HepG2 (cell line): ENCODE results near the gene SLCO2A1. TPM values are rescaled to one million over a fixed set of nuclear protein-coding genes. Genes with fewer than 3 reads are reported as not detected.

ENCODE experiments used
- ATAC-seq: fragments of 200-7000 bp; cut with Tn5 transposase; 3 replicates; pipeline ENCODE4 v1.9.1; 2020; ENCODE audit warnings: mild to moderate bottlenecking, moderate library complexity
- BruUV-seq: library from RNA; stranded (reverse); fragments of 400-500 nt; replicated peaks from 2 replicates; lab custom pipeline; 2021; lab: Mats Ljungman, UMichigan
- CTCF ChIA-PET: fragments of 300-600 bp; formaldehyde crosslinking; extraction: SDS; loops from one replicate; lab custom pipeline; 2021; ENCODE audit warnings: low total read pairs, inconsistent platforms, low intra/inter-chr PET ratio; lab: Yijun Ruan, JAX
- POLR2A ChIA-PET: fragments of 350-600 bp; sonication (Branson Sonifier 250); formaldehyde crosslinking; loops from one replicate; lab custom pipeline; 2020; ENCODE audit warnings: antibody characterized with exemption, inconsistent platforms; lab: Yijun Ruan, JAX
- DNase-seq: peaks from one replicate; pipeline ENCODE4 v3.0.0-alpha.2; 2015; ENCODE audit warnings: low spot score
- FAIRE-seq: peaks from 3 replicates; lab custom pipeline; 2011; peaks lifted over from hg19 to GRCh38; lab: Jason Lieb, UNC
- H2AFZ ChIP-seq: one replicate; pipeline ENCODE4 v1.6.1; 2011; ENCODE audit warnings: low read length, inconsistent platforms
- H3K27ac ChIP-seq: fragments of 300-600 bp; 3 replicates; pipeline ENCODE4 v1.8.0; 2011; ENCODE audit warnings: mixed run types, mild to moderate bottlenecking, mixed read lengths, low read length, inconsistent platforms; ENCODE audit not compliant: insufficient read depth; ENCODE audit errors: extremely low read length
- H3K27me3 ChIP-seq, 2 experiments: fragments of 200-600 bp in 1 of 2; 2 replicates in 1 of 2; 3 replicates in 1 of 2; pipeline versions ENCODE4 v1.6.0 to v1.8.0; 2011; ENCODE audit warnings: low read length in 2 of 2, mild to moderate bottlenecking in 2 of 2, moderate library complexity in 2 of 2, inconsistent platforms in 1 of 2; ENCODE audit not compliant: insufficient read depth in 2 of 2, control insufficient read depth in 1 of 2
- H3K36me3 ChIP-seq, 2 experiments: fragments of 200-600 bp in 1 of 2; replicated peaks in 1 of 2; 2 replicates in 1 of 2; 3 replicates in 1 of 2; pipeline versions ENCODE4 v1.5.1 to v1.8.0; 2011; ENCODE audit warnings: low read length in 2 of 2, inconsistent platforms in 1 of 2; ENCODE audit not compliant: insufficient read depth in 2 of 2, control insufficient read depth in 1 of 2
- H3K4me1 ChIP-seq: 2 replicates; pipeline ENCODE4 v1.5.1; 2012; ENCODE audit warnings: low read length, inconsistent platforms; ENCODE audit not compliant: insufficient read depth
- H3K4me2 ChIP-seq: 2 replicates; pipeline ENCODE4 v1.6.0; 2011; ENCODE audit warnings: low read depth, low read length, inconsistent platforms
- H3K4me3 ChIP-seq, 3 experiments: fragments of 200-600 bp in 1 of 3; sonication (generic), shearing (Covaris generic) in 1 of 3; replicated peaks in 1 of 3; 2 replicates each; pipeline ENCODE4 v1.5.1; 2011 to 2016; ENCODE audit warnings: low read length in 3 of 3, inconsistent platforms in 2 of 3, low read depth in 2 of 3, mild to moderate bottlenecking in 2 of 3, control low read depth in 1 of 3, mixed read lengths in 1 of 3; ENCODE audit not compliant: insufficient read depth in 1 of 3
- H3K79me2 ChIP-seq: one replicate; pipeline ENCODE4 v1.6.1; 2011; ENCODE audit warnings: low read length, inconsistent platforms; ENCODE audit not compliant: insufficient read depth
- H3K9ac ChIP-seq: 2 replicates; pipeline ENCODE4 v1.6.0; 2011; ENCODE audit warnings: mild to moderate bottlenecking, low read depth, low read length, inconsistent platforms; ENCODE audit not compliant: insufficient read depth
- H3K9me3 ChIP-seq: 2 replicates; pipeline ENCODE4 v1.5.1; 2012; ENCODE audit warnings: mild to moderate bottlenecking, low read length
- H4K20me1 ChIP-seq: 2 replicates; pipeline ENCODE4 v1.6.0; 2011; ENCODE audit warnings: inconsistent platforms, mild to moderate bottlenecking, low read length, moderate library complexity; ENCODE audit not compliant: insufficient read depth
- DPF2 ChIP-seq: sonication (generic); formaldehyde crosslinking; IDR thresholded peaks from 2 replicates; pipeline ENCODE4 v1.4.0; 2020; ENCODE audit warnings: mild to moderate bottlenecking, low read depth, missing genetic modification reagents, borderline replicate concordance
- GMEB2 ChIP-seq: IDR thresholded peaks from 2 replicates; pipeline ENCODE4 v1.6.1; 2016; ENCODE audit warnings: missing biosample characterization, missing genetic modification reagents, low read depth
- JDP2 ChIP-seq: sonication (generic); formaldehyde crosslinking; IDR thresholded peaks from 2 replicates; pipeline ENCODE4 v1.8.1; 2022; ENCODE audit warnings: missing genetic modification reagents, borderline replicate concordance
- JUNB ChIP-seq: sonication (generic); formaldehyde crosslinking; IDR thresholded peaks from 2 replicates; pipeline ENCODE4 v1.8.0; 2022; ENCODE audit warnings: missing genetic modification reagents, mild to moderate bottlenecking, borderline replicate concordance
- KMT2B ChIP-seq: IDR thresholded peaks from 2 replicates; pipeline ENCODE4 v1.6.1; 2016; ENCODE audit warnings: missing genetic modification reagents, missing compliant biosample characterization
- SAP130 ChIP-seq: IDR thresholded peaks from 2 replicates; pipeline ENCODE4 v1.6.1; 2016; ENCODE audit warnings: low read depth
- SNAPC4 ChIP-seq: sonication (generic); formaldehyde crosslinking; IDR thresholded peaks from 2 replicates; pipeline ENCODE4 v1.4.0; 2020; ENCODE audit warnings: mild to moderate bottlenecking, missing genetic modification reagents
- ZFP36L1 ChIP-seq: sonication (generic); formaldehyde crosslinking; IDR thresholded peaks from 2 replicates; pipeline ENCODE4 v1.8.0; 2022; ENCODE audit warnings: mild to moderate bottlenecking, missing genetic modification reagents, moderate library complexity
- ZMAT5 ChIP-seq: sonication (generic); formaldehyde crosslinking; IDR thresholded peaks from 2 replicates; pipeline ENCODE4 v1.5.0; 2020; ENCODE audit warnings: mild to moderate bottlenecking, low read depth, missing genetic modification reagents, borderline replicate concordance
- ZNF720 ChIP-seq: sonication (generic); formaldehyde crosslinking; IDR thresholded peaks from 2 replicates; pipeline ENCODE4 v1.4.0; 2020; ENCODE audit warnings: missing genetic modification reagents
- ZNF784 ChIP-seq: sonication (generic); formaldehyde crosslinking; IDR thresholded peaks from 2 replicates; pipeline ENCODE4 v1.5.1; 2020; ENCODE audit warnings: missing genetic modification reagents, mild to moderate bottlenecking, borderline replicate concordance
- ZNF879 ChIP-seq: sonication (generic); formaldehyde crosslinking; IDR thresholded peaks from 2 replicates; pipeline ENCODE4 v1.8.1; 2023; ENCODE audit warnings: missing genetic modification reagents
- WGBS: methylation state at CpG from one replicate; pipeline ENCODE4 v1.1.6; 2017; ENCODE audit warnings: low lambda C conversion rate; 5-methylcytosine and 5-hydroxymethylcytosine counted together
- in situ Hi-C: cut with HindIII; loops from 2 replicates; pipeline ENCODE4 v1.10.0; 2017; ENCODE audit warnings: low pct_unique_long_range_greater_than_20kb; ENCODE audit not compliant: extremely low pct_ligation_motif_present
- intact Hi-C: fragments of 100-400 bp; cut with micrococcal nuclease; formaldehyde crosslinking; loops from one replicate; pipeline ENCODE4 v1.10.0; 2022; ENCODE audit not compliant: unreplicated experiment
- polyA plus RNA-seq, 8 experiments: library from polyadenylated mRNA; depleted of rRNA in 3 of 8; stranded (reverse) in 7 of 8; unstranded in 1 of 8; fragments of >200 nt; fragmentation: Illumina TruSeq in 4 of 8; extraction: Trizol in 4 of 8; gene quantifications; 2 replicates each; pipeline versions ENCODE4 v1.2.1 to v1.2.3, GENCODE V29; 2011 to 2016; ENCODE audit warnings: low read depth in 4 of 8, missing spikeins in 1 of 8, mixed read lengths in 1 of 8; ENCODE audit not compliant: insufficient read depth in 1 of 8
- total RNA-seq, 5 experiments: library from RNA; depleted of rRNA; stranded (reverse); fragments of >200 nt; fragmentation: Illumina TruSeq; extraction: Trizol; gene quantifications; 2 replicates each; pipeline ENCODE4 v1.2.3, GENCODE V29; 2016; ENCODE audit warnings: low read depth in 1 of 5
- TF ChIP-seq, protein P1 (sequence below), 2 experiments: fragments of 450-650 bp in 1 of 2; sonication (generic) in 1 of 2; formaldehyde crosslinking; IDR thresholded peaks; 2 replicates each; pipeline versions ENCODE4 v1.5.0 to v1.8.0; 2020 to 2022; ENCODE audit warnings: mild to moderate bottlenecking in 1 of 2, missing genetic modification reagents in 1 of 2

SLCO2A1 gene
- total and polyA plus RNA-seq, 2 of the 13 experiments (the other 11 are each of a cell fraction or from before 2014, with no cell fraction given) = 0.04 TPM; not detected in 1

GRCh38 chr3:133932009-133932408 is 97.7 kb downstream of the SLCO2A1 start:
- POLR2A ChIA-PET = no interaction called here
- H3K79me2 ChIP-seq = no peaks in the 10 kb centered on the region
- no peak overlapping the region for H2AFZ ChIP-seq
- no TSS peak for BruUV-seq
- no peaks in the 10 kb centered on the region for H3K36me3 ChIP-seq
- H3K4me3 ChIP-seq = no peak overlapping the region
- no peaks in the 10 kb centered on the region for H4K20me1 ChIP-seq
- no peak for FAIRE-seq
- CTCF ChIA-PET = no interaction called here
- DNase-seq = no peak
- no peaks in the 10 kb centered on the region for H3K9me3 ChIP-seq
- TF ChIP-seq ZFP36L1 (CRISPR knock-in tag) (no peak), ZNF879 (CRISPR knock-in tag) (no peak), ZNF784 (CRISPR knock-in tag) (no peak), ZNF720 (CRISPR knock-in tag) (no peak), JDP2 (CRISPR knock-in tag) (no peak), JUNB (CRISPR knock-in tag) (no peak), DPF2 (CRISPR knock-in tag) (no peak), ZMAT5 (no peak), SNAPC4 (CRISPR knock-in tag) (no peak), KMT2B (CRISPR knock-in tag) (no peak), GMEB2 (CRISPR knock-in tag) (no peak), SAP130 (CRISPR knock-in tag) (no peak)
- TF ChIP-seq, protein P1, sequence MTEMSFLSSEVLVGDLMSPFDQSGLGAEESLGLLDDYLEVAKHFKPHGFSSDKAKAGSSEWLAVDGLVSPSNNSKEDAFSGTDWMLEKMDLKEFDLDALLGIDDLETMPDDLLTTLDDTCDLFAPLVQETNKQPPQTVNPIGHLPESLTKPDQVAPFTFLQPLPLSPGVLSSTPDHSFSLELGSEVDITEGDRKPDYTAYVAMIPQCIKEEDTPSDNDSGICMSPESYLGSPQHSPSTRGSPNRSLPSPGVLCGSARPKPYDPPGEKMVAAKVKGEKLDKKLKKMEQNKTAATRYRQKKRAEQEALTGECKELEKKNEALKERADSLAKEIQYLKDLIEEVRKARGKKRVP (CRISPR knock-in tag; IDR thresholded peaks at IDR 0.05) = no peak
- H3K9ac ChIP-seq = no peak overlapping the region
- peaks cover 0 to 25% of the 10 kb centered on the region in 2 experiments; a peak in 4 of 5 replicates for H3K27me3 ChIP-seq
- intact Hi-C loops (no loop called here), in situ Hi-C loops (loop anchor here (10.0 kb wide), 1 partner anchor 113 kb away; no protein-coding TSS in a partner anchor)
- no peak for ATAC-seq
- WGBS = 59% methylated on average over 5 of the region's 6 CpGs
- no peak overlapping the region for H3K27ac ChIP-seq
- H3K4me1 ChIP-seq = peaks cover 7% of the 10 kb centered on the region
- H3K4me2 ChIP-seq = no peak overlapping the region
